OCI-LY7 (cell line): Measurements from ENCODE around the gene ZFYVE28. TPM values are rescaled to one million over a fixed set of nuclear protein-coding genes. Genes with fewer than 3 reads are reported as not detected.

Source experiments
- BruUV-seq: library from RNA; stranded (reverse); fragments of 400-500 nt; replicated peaks from 2 replicates; lab custom pipeline; 2021; lab: Mats Ljungman, UMichigan
- CTCF ChIA-PET: fragments of 300-600 bp; sonication (Branson Sonifier 250); formaldehyde crosslinking; loops from one replicate; lab custom pipeline; 2022; ENCODE audit warnings: antibody characterized with exemption; ENCODE audit not compliant: unreplicated experiment; lab: Charles Lee
- POLR2A ChIA-PET: fragments of 300-600 bp; sonication (Branson Sonifier 250); formaldehyde crosslinking; loops from one replicate; lab custom pipeline; 2022; ENCODE audit warnings: antibody characterized with exemption; lab: Charles Lee
- DNase-seq: peaks from one replicate; pipeline ENCODE4 v3.0.0-alpha.2; 2015; ENCODE audit warnings: low spot score
- H2AFZ ChIP-seq: fragments of 200-600 bp; sonication (generic), shearing (Covaris generic); 2 replicates; pipeline ENCODE4 v1.6.1; 2014; ENCODE audit warnings: mild to moderate bottlenecking, antibody characterized with exemption, low read length, moderate library complexity
- H3K27ac ChIP-seq: fragments of 200-600 bp; sonication (generic); 2 replicates; pipeline ENCODE4 v1.5.1; 2014; ENCODE audit warnings: mixed run types, low read depth, mild to moderate bottlenecking, moderate library complexity, low read length, inconsistent platforms; ENCODE audit not compliant: poor library complexity, severe bottlenecking
- H3K36me3 ChIP-seq: fragments of 200-600 bp; sonication (generic); 2 replicates; pipeline ENCODE4 v1.6.1; 2014; ENCODE audit warnings: mild to moderate bottlenecking, antibody characterized with exemption, low read length, moderate library complexity, mixed read lengths; ENCODE audit not compliant: insufficient read depth
- H3K4me1 ChIP-seq: fragments of 200-600 bp; sonication (generic); 2 replicates; pipeline ENCODE4 v1.5.1; 2014; ENCODE audit warnings: mild to moderate bottlenecking, low read length; ENCODE audit not compliant: insufficient read depth, poor library complexity, severe bottlenecking
- H3K4me2 ChIP-seq: fragments of 200-600 bp; sonication (generic); 2 replicates; pipeline ENCODE4 v1.6.1; 2014; ENCODE audit warnings: mild to moderate bottlenecking, low read length
- H3K4me3 ChIP-seq: fragments of 200-600 bp; sonication (generic); 2 replicates; pipeline ENCODE4 v1.5.1; 2014; ENCODE audit warnings: mild to moderate bottlenecking, low read depth, low read length; ENCODE audit not compliant: poor library complexity, severe bottlenecking
- H3K79me2 ChIP-seq: fragments of 200-600 bp; sonication (generic); 2 replicates; pipeline ENCODE4 v1.6.1; 2016; ENCODE audit warnings: low read depth, mild to moderate bottlenecking, low read length, moderate library complexity, mixed read lengths; ENCODE audit not compliant: insufficient read depth
- H3K9me2 ChIP-seq: fragments of 200-600 bp; sonication (generic); 2 replicates; pipeline ENCODE4 v1.6.1; 2016; ENCODE audit warnings: mild to moderate bottlenecking, low read length, mixed read lengths; ENCODE audit not compliant: insufficient read depth
- H3K9me3 ChIP-seq: fragments of 200-600 bp; sonication (generic); 2 replicates; pipeline ENCODE4 v1.6.1; 2014; ENCODE audit warnings: mild to moderate bottlenecking, mixed run types, low read length, mixed read lengths
- H4K20me1 ChIP-seq: fragments of 200-600 bp; sonication (generic); 2 replicates; pipeline ENCODE4 v1.6.1; 2014; ENCODE audit warnings: mild to moderate bottlenecking, antibody characterized with exemption, low read length, moderate library complexity, mixed read lengths; ENCODE audit not compliant: insufficient read depth
- EZH2phosphoT487 ChIP-seq: fragments of 200-600 bp; sonication (generic); IDR thresholded peaks from 2 replicates; pipeline ENCODE4 v1.6.1; 2018; ENCODE audit warnings: low read depth, borderline replicate concordance, mild to moderate bottlenecking, mixed run types, antibody characterized with exemption, low read length, moderate library complexity, mixed read lengths
- intact Hi-C: fragments of 100-400 bp; cut with micrococcal nuclease; formaldehyde crosslinking; loops from one replicate; pipeline ENCODE4 v1.10.0; 2022; ENCODE audit not compliant: unreplicated experiment
- total RNA-seq, 2 experiments: library from RNA; depleted of rRNA in 1 of 2; stranded (reverse); fragments of >200 nt in 1 of 2; shearing (Covaris generic) in 1 of 2; gene quantifications; 2 replicates each; pipeline ENCODE4 v1.2.3, GENCODE V29; 2014 to 2022
- TF ChIP-seq, protein P1 (sequence below): fragments of 200-600 bp; sonication (generic); conservative IDR thresholded peaks from 2 replicates; pipeline ENCODE4 v1.5.1; 2014; ENCODE audit warnings: mild to moderate bottlenecking, antibody characterized with exemption, low read length, moderate library complexity, mixed read lengths

ZFYVE28 gene
- total RNA-seq, 2 experiments from 2014 or later, result 0.32 TPM; not detected in 1

DNA sequence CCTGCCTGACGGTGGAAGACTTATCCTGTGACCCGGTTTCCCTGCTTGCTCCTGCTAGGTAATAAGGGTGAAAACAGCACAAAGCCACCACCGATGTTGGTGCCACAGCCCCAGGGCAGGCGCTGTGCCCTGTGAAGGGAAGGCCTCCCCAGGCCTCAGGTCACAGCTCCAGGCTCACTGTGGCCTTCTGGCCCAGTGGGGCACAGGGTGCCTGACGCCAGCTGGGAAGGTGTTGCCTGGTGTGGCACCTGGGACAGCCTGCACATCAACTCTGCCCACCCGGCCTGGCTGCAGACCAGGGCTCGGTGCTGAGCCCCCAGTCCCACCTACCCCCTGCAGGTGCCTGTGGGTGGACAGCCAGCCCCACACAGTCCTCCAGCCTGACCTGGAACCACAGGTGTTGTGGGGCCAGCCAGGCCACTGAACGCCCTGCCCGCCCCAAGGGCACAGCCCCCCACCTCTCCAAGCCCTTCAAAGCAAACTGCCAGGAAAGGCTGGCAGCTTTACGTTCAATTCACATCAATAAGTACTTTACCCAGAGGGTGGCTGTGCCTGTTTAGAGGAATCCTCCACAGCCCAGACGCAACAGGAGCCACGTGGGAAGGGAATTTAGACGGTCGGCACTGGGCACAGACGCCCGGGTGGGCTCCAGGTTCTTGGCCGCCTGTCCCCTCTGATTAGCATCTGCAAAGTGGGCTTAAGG is 54.3 kb downstream of the ZFYVE28 start:
- Histone ChIP-seq H4K20me1 (no peaks in the 10 kb centered on the region), H3K4me1 (no peaks in the 10 kb centered on the region), H3K9me3 (0 out of 2 replicates have a peak, but pooled peaks cover 6% of the 10 kb centered on the region), H3K79me2 (no peaks in the 10 kb centered on the region), H3K9me2 (no peaks in the 10 kb centered on the region), H3K27ac (no peak overlapping the region), H3K4me2 (no peak overlapping the region), H3K36me3 (no peaks in the 10 kb centered on the region), H2AFZ (no peak overlapping the region), H3K4me3 (no peak overlapping the region)
- ChIA-PET POLR2A (no interaction called here), CTCF (no interaction called here)
- no peak for DNase-seq
- no peak for TF ChIP-seq EZH2phosphoT487
- TF ChIP-seq, protein P1, sequence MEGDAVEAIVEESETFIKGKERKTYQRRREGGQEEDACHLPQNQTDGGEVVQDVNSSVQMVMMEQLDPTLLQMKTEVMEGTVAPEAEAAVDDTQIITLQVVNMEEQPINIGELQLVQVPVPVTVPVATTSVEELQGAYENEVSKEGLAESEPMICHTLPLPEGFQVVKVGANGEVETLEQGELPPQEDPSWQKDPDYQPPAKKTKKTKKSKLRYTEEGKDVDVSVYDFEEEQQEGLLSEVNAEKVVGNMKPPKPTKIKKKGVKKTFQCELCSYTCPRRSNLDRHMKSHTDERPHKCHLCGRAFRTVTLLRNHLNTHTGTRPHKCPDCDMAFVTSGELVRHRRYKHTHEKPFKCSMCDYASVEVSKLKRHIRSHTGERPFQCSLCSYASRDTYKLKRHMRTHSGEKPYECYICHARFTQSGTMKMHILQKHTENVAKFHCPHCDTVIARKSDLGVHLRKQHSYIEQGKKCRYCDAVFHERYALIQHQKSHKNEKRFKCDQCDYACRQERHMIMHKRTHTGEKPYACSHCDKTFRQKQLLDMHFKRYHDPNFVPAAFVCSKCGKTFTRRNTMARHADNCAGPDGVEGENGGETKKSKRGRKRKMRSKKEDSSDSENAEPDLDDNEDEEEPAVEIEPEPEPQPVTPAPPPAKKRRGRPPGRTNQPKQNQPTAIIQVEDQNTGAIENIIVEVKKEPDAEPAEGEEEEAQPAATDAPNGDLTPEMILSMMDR, result no peak
- BruUV-seq, result no TSS peak
- intact Hi-C loops, result no loop called here

DNA sequence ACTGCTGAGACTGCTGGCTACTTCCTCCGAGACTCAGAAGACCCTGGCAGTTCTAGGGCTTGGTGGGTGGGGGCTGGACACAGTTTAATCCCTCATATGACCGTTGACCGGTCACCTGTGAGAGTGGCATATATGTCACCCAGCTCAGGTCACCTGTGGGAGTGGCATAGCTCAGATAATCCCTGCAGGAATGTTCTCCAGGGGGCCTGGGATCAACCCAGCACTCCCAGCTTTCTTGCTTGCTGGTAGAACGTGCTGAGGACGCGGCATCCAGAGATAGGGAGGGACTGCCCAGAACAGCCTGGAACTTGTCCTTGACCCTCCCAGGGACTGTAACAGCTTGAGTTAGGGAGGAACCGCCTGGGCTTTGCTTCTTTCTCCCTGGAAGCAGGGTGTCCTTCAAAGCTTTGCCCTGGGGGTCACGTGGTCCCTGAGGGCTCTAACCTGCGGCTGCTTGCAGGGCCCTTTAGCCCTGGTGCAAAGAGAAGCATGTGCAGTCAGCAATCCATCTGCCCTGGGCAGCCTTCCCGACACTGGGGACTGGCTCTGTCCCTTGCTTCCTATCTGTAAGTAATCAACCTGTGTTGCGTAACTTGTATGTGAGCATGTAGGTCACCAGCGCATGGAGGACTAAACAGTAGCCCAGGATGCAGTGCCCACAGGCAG is 55.3 kb downstream of the ZFYVE28 start:
- Histone ChIP-seq H3K4me2 (no peak overlapping the region), H3K79me2 (no peaks in the 10 kb centered on the region), H3K36me3 (no peaks in the 10 kb centered on the region), H3K4me3 (no peak overlapping the region), H3K9me3 (no peaks in the 10 kb centered on the region), H2AFZ (no peak overlapping the region), H3K4me1 (no peaks in the 10 kb centered on the region), H3K27ac (no peak overlapping the region), H3K9me2 (no peaks in the 10 kb centered on the region), H4K20me1 (no peaks in the 10 kb centered on the region)
- intact Hi-C loops, result no loop called here
- no peak for DNase-seq
- ChIA-PET POLR2A (no interaction called here), CTCF (no interaction called here)
- no TSS peak for BruUV-seq
- no peak for TF ChIP-seq EZH2phosphoT487
- TF ChIP-seq, protein P1, result no peak
